Measurements from ENCODE around the gene NECAB3.
"Not testable (repeated sequence)": the region's sequence is repeated elsewhere in the genome, so short reads cannot be mapped to it uniquely, and the experiment has no call there.

DNA sequence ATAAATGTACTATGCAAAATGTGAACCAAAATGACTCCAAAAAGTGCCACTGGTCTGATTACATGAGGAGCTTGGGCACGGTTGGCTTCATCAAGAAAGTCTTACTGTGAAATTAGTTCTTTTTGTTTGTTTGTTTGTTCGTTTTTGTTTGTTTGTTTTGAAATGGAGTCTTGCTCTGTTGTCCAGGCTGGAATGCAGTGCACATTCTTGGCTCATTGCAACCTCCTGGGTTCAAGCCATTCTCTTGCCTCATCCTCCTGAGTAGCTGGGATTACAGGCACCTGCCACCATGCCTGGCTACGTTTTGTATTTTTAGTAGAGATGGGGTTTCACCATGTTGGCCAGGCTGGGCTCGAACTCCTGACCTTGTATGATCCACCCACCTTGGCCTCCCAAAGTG, 42.3 kb downstream of the NECAB3 start:
- not testable (repeated sequence) for TF ChIP-seq POLR2A, EP300 (IDR thresholded peaks at IDR 0.05)
- TF ChIP-seq, protein P1, sequence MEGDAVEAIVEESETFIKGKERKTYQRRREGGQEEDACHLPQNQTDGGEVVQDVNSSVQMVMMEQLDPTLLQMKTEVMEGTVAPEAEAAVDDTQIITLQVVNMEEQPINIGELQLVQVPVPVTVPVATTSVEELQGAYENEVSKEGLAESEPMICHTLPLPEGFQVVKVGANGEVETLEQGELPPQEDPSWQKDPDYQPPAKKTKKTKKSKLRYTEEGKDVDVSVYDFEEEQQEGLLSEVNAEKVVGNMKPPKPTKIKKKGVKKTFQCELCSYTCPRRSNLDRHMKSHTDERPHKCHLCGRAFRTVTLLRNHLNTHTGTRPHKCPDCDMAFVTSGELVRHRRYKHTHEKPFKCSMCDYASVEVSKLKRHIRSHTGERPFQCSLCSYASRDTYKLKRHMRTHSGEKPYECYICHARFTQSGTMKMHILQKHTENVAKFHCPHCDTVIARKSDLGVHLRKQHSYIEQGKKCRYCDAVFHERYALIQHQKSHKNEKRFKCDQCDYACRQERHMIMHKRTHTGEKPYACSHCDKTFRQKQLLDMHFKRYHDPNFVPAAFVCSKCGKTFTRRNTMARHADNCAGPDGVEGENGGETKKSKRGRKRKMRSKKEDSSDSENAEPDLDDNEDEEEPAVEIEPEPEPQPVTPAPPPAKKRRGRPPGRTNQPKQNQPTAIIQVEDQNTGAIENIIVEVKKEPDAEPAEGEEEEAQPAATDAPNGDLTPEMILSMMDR (IDR thresholded peaks at IDR 0.05): not testable (repeated sequence)
